Measurements from ENCODE around the gene SLC12A3. TPM values are rescaled to one million over a fixed set of nuclear protein-coding genes. Genes with fewer than 3 reads are reported as not detected.

The SLC12A3 gene
- total and polyA plus RNA-seq, 2 of the 8 experiments (the other 6 are each of a cell fraction or from before 2014, with no cell fraction given): not detected

GRCh38 chr16:56862776-56863175 lies 2.2 kb upstream of the SLC12A3 start:
- H3K18ac ChIP-seq (ENCODE audit: extremely low read depth, low read length): no peak overlapping the region
- no peaks in the 10 kb centered on the region for H3K36me3 ChIP-seq (ENCODE audit: control insufficient read depth in 2 of 4, insufficient read depth in 4 of 4, low read length in 3 of 4)
- no peak overlapping the region for H2BK120ac ChIP-seq (replicated peaks; ENCODE audit: low read depth, low read length)
- ChIA-PET CTCF (ENCODE audit: partially characterized antibody) (interaction anchor here (0.6 to 6.3 kb wide), 12 partner anchors 9 to 1499 kb away, joined by 3 to 102 read pairs (median 4); no protein-coding TSS in a partner anchor), POLR2A (ENCODE audit: partially characterized antibody) (interaction anchor here (0.9 to 1.8 kb wide), 2 partner anchors 70 to 107 kb away, joined by 3 to 9 read pairs; no protein-coding TSS in a partner anchor)
- no peak overlapping the region for H3K4ac ChIP-seq (replicated peaks; ENCODE audit: insufficient read length, low read depth, low read length)
- no peak overlapping the region for H3K56ac ChIP-seq (replicated peaks; ENCODE audit: insufficient read length, low read depth, low read length)
- no peak overlapping the region for H2BK5ac ChIP-seq (ENCODE audit: low read depth, low read length)
- H4K20me1 ChIP-seq (replicated peaks in 1 of 2; ENCODE audit: control insufficient read depth in 1 of 2, insufficient read depth in 2 of 2, low read length in 2 of 2): no peaks in the 10 kb centered on the region
- no peak for TF ChIP-seq RNF2 (IDR thresholded peaks at IDR 0.05; ENCODE audit: borderline replicate concordance, low read depth, low read length, missing control alignments, poor library complexity, severe bottlenecking)
- TF ChIP-seq CTBP2 (IDR thresholded peaks at IDR 0.05; ENCODE audit: borderline replicate concordance, insufficient read depth, insufficient read length, low read length): no peak
- H2AK5ac ChIP-seq (ENCODE audit: low read depth, low read length): no peak overlapping the region
- H4K5ac ChIP-seq (ENCODE audit: insufficient read length, low read depth, low read length): no peak overlapping the region
- no peak overlapping the region for H3K23ac ChIP-seq (ENCODE audit: insufficient read length)
- no peak overlapping the region for H3K4me3 ChIP-seq (ENCODE audit: extremely low read depth in 1 of 4, insufficient read depth in 2 of 4, low read depth in 3 of 4, low read length in 4 of 4)
- H3K79me1 ChIP-seq (ENCODE audit: low read depth, low read length): no peaks in the 10 kb centered on the region
- H3K14ac ChIP-seq (ENCODE audit: insufficient read length): no peak overlapping the region
- no peak overlapping the region for H2BK12ac ChIP-seq (ENCODE audit: low read depth, low read length)
- H2AFZ ChIP-seq (ENCODE audit: low read length): no peak overlapping the region
- H3K4me2 ChIP-seq (ENCODE audit: insufficient read depth in 1 of 2, low read depth in 2 of 2, low read length in 2 of 2): no peak overlapping the region
- DNase-seq (ENCODE audit: low read depth in 1 of 2, low spot score in 2 of 2) (no peak), FAIRE-seq (no peak)
- H3K27ac ChIP-seq (ENCODE audit: low read depth, low read length): no peak overlapping the region
- H3K23me2 ChIP-seq (ENCODE audit: low read depth, low read length): no peaks in the 10 kb centered on the region; the same call in 1 of the 2 replicates
- no peaks in the 10 kb centered on the region for H3K27me3 ChIP-seq (replicated peaks in 1 of 4; ENCODE audit: control insufficient read depth in 3 of 4, extremely low read depth in 1 of 4, insufficient read depth in 3 of 4, low read length in 3 of 4)
- H3K4me1 ChIP-seq (replicated peaks in 1 of 4; ENCODE audit: control insufficient read depth in 3 of 4, insufficient read depth in 4 of 4, low read length in 3 of 4): peaks cover 0 to 3% (median 0%) of the 10 kb centered on the region in 4 experiments; a peak in 2 of 7 replicates
- H3K79me2 ChIP-seq (ENCODE audit: control insufficient read depth in 1 of 2, insufficient read depth in 2 of 2, low read length in 2 of 2): no peaks in the 10 kb centered on the region
- H4K91ac ChIP-seq (replicated peaks; ENCODE audit: insufficient read length, low read length): no peak overlapping the region
- no peaks in the 10 kb centered on the region for H3K9me3 ChIP-seq (ENCODE audit: insufficient read depth in 2 of 2, low read depth in 1 of 2, low read length in 1 of 2)
- no peak overlapping the region for H2BK20ac ChIP-seq (ENCODE audit: low read length)
- no peak overlapping the region for H2BK15ac ChIP-seq (ENCODE audit: low read length)
- 89% methylated on average over 5 of the region's 5 CpGs; no CpG with 5 or more reads in 1 of the 2 experiments for WGBS, 2 experiments (ENCODE audit: extremely low coverage in 1 of 2, insufficient coverage in 1 of 2, insufficient read length in 1 of 2, insufficient replicate concordance in 2 of 2, low coverage in 1 of 2, low lambda C conversion rate in 2 of 2, missing lambda C conversion rate in 1 of 2)
- H3K9ac ChIP-seq (replicated peaks in 1 of 4; ENCODE audit: extremely low read depth in 1 of 4, low read depth in 3 of 4, low read length in 3 of 4): no peak overlapping the region
- no peak overlapping the region for H4K8ac ChIP-seq (ENCODE audit: extremely low read depth, insufficient read depth, low read length)

All from H1 (cell line).